GM19328 (cell line): ENCODE results near the gene GET4.

Experiments
- ATAC-seq: cut with Tn5 transposase; IDR thresholded peaks from one replicate; pipeline ENCODE4 v1.9.1; 2021; ENCODE audit warnings: mild to moderate bottlenecking, moderate library complexity; ENCODE audit not compliant: unreplicated experiment

Gene GET4

DNA sequence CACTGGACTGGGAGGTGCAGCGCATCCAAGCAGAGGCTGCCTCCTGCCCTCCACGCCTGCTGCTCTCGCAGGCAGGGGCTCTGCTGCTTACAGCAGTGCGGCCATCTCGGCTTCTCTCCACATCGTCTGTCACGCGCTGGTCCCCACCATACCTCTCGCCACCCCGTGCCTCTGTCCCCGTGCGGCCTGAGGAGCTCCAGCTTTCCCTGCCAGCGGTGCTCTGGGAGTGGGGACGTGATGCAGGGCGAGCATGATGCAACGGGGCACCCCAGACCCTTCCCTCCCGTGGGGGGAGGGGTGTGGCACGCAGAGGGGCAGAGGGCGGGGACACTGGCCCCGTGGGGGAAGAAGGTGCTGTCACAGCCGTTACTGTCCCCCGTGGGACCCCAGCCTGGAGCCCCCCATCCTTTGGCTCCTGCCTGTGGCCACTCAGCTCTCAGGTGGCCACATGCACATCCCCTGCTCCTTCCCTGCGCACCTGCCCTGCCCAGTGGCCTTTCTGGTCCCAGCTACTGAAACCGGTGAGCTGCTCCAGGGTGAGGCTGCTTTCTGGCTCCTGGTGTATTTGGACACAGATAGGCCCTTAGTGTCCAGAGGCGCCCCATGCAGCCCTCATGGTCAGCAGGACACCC is 9.0 kb downstream of the GET4 start:
- no peak for ATAC-seq

GRCh38 chr7:885893-886625 is 9.7 kb downstream of the GET4 start:
- ATAC-seq: no peak

DNA sequence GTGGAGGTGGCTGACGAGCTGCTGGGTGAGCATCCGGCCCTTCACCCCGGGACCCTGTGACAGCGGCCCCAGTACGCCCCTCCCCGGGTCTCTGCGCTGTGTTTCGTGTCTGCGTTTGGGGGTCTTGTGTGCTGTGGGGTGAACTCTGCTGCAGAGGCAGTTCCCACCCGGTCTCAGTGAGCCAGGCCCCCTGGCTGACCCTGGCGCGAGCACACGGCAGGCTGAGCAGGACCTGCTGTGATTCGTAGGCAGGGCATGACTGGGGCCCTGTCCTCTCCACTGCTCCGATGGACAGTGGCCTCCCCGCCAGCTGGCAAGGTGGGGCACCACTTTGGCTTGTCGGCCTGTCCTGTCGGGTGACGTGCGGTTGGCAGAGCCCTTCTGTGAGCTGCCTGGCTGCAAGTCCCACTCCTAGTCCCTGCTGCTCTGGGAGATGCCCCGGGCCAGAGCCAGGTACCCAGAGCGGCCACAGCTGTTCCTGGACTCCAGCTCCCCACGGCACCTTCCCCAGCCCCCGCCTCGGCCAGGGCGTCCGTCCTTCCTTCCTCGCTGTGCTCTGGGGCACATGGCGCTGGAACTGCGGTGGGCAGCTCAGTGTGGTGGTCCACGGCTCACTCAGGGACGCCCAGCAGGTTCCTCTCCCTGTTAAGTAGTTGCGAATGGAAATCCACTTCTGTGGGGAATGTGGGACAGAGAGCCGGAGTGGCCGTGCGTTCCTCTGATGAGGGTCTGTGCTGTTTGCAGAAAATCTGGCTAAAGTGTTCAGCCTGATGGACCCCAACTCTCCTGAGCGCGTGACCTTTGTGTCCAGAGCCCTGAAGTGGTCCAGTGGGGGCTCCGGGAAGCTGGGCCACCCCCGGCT is 10.5 kb downstream of the GET4 start:
- no peak for ATAC-seq

GRCh38 chr7:887488-887820 is 11.1 kb downstream of the GET4 start:
- no peak for ATAC-seq

DNA sequence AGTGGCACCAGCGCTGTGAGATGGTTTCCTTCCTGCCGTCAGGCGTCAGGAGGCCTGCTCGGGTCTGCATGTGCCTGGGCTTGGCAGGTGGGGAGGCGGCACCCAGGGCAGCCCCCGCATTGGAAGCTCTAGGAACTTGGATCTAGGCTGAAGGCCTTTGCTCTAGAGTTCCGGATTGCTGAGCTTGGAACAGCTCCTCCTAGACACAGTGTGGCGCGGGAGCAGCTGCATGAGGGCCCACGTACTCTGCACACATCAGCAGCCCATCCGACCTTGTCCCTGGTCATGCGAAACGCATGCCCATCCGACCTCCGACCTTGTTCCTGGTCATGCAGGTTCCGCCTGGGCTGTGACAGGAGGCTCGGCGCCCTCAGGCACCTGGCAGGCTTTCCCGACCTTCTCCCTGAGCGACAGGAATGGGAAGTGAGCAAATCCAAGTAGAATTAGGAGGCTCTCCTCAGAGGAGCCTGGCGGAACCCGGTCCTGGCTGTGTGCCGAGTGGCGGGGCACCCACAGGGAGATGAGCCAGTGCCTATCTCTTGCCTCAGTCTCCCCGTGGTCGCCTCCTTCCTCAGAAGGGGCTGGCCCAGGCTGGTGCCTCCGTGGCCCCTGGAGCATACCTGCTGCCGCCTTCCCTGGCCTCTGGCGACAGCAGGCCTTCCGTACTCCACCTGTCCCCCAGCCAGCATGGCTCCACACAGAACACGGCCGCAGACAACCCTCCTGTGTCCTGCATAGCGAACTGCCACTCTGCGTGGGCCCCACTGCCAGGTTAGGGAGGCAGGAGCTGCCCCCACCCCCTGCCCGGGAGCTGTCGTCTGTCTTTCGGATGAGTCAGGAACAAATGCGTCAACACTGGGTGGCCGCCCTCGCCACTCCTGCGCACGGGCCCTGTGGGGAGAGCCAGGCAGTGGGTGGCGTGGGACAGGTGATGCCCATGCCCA is 12.0 kb downstream of the GET4 start:
- ATAC-seq: no peak

- no peak for ATAC-seq
These were observed 12.7 kb downstream of the GET4 start for GRCh38 chr7:889025-889390.

DNA sequence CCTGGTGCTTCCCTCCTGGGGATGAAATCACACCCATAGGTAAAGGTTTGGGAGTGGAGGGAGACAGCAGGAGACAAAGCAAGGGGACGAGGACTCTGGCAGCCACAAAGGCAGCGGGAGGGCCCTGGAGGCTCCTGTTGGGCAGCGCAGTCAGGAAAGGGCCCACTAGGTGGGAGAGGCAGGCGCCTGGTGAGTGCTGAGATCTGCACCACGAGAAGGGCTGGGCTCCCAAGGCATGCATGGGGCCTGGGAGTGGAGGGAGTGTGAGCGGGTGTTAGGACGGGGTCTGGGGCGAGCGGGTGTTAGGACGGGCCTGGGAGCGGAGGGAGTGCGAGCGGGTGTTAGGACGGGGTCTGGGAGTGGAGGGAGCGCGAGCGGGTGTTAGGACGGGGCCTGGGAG is 13.0 kb downstream of the GET4 start:
- ATAC-seq: no peak

DNA sequence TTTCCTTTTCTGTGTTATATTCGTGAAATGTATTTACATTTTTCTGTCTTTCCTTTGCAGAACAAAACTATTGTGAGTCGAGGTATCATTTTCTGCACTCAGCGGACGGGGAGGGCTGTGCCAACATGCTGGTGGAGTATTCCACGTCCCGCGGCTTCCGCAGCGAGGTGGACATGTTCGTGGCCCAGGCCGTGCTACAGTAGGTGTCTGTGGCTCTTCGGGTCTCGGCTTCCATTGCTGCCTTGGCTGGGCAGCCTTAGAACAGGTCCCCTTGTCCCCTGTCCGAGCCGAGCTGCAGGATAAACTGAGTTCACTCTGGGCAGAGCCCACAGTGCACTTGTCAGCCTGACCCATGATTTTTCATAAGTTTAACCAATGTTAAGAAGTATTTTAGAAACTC is 14.5 kb downstream of the GET4 start:
- ATAC-seq: no peak

DNA sequence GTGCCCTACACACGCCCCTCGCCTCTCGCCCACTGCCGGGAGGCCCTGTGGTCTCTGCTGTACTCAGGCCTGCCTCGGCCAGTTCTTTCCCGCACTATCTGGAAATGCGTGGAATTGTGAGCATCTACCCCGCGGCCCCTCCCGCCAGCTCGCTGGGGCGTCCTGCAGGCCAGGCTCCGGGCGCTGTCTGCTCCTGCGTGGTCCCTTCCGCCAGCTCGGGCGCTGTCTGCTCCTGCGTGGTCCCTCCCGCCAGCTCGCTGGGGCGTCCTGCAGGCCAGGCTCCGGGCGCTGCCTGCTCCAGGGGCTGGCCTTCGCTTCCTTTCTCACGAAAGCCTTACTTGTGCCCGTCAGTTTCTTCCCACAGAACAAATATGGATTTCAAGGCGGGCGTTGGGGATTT is 14.9 kb downstream of the GET4 start:
- ATAC-seq: no peak

GRCh38 chr7:891805-892204 is 15.5 kb downstream of the GET4 start:
- no peak for ATAC-seq

- ATAC-seq: no peak
These were observed 16.6 kb downstream of the GET4 start for GRCh38 chr7:892648-893593.

DNA sequence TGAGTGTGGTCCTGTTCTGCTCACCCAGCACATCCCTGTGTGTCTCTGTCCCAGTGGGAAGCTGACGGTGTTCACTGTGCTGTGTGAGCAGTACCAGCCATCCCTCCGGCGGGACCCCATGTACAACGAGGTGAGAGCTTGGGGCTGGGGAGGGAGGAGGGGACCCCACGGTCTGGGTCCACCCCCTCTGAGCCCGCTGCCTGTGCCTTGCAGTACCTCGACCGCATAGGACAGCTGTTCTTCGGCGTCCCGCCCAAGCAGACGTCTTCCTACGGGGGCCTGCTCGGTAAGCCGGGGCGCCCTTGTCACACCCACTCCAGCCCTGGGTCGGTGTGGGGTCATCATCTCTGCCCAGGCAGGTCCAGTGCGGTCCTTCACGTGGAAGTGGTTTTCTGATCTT is 17.3 kb downstream of the GET4 start:
- no peak for ATAC-seq

GRCh38 chr7:894164-894867 is 18.0 kb downstream of the GET4 start:
- no peak for ATAC-seq

GRCh38 chr7:894927-895450 is 18.6 kb downstream of the GET4 start:
- no peak for ATAC-seq

GRCh38 chr7:895451-896052 is 19.2 kb downstream of the GET4 start:
- ATAC-seq: no peak

DNA sequence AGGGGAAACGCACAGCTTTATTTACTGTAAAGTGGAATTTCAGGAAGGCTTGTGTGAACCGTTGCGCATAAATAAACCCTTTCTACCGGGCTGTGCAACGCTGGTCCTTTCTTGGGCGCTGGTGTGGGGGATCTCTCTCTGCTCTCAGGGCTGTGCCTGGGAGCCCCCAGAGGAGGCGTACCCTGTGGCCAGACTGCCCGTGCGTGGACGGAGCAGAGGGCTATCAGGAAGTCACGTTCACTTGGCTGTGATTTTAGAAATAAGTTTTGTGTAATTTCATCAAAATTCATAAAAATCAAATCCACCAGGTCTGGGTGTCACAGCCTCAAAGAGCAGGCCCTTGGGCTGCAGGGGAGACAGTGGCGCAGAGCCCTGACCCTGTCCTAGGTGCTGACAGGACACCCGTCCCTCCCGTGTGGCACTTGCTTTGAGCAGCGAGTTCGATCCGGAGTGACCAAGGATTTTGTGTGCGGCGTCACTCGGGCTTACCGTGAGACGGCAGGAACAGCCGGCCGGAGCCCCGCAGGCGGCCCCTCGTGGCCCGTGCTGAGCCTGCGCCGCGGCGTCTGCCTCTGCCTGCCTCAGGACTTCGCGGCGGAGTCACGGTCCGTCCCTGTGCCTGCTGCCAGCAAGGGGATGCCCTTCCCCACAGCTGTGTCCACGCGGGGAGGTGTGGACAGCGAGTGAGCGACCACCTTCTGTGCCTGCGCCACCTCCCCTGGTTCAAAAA is 20.2 kb downstream of the GET4 start:
- ATAC-seq: no peak

DNA sequence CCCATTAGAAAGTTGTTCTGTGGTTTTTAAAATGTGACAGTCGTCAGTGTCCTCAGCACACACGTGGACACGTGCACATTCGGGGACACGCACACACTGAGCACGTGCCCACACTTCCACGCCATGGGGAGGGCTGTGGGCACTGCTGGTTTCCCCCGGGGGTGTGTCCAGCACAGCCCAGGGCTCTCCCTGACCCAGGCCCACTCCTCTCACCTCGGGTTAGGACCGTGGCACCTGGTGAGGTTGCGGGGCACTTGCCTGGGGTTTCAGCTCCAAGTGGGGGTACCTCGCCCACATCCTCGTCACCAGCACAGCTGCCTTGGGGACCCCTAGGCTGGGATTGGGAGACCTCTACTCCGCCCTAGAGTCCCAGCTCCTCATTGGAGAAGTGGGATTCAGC is 20.7 kb downstream of the GET4 start:
- ATAC-seq: no peak
